Cardiac fibroblast (primary cell): ENCODE data around the gene EPS8L2.
A peak's percentile ranks its signal among the peaks of the same experiment; 100 is the strongest.

Source experiments
- DNase-seq, 2 donors: peaks; one replicate each; pipeline versions ENCODE4 v3.0.0 to v3.0.0-alpha.2; 2010; ENCODE audit warnings: low read depth in 2 of 2
- H3K4me3 ChIP-seq, 2 donors: replicated peaks in 1 of 2; 1 replicate in 1 of 2; 2 replicates in 1 of 2; pipeline ENCODE4 v1.5.1; 2011; ENCODE audit warnings: low read depth in 2 of 2, low read length in 2 of 2, mild to moderate bottlenecking in 2 of 2, moderate library complexity in 1 of 2
- CTCF ChIP-seq: IDR thresholded peaks from one replicate; pipeline ENCODE4 v1.5.1; 2011; ENCODE audit warnings: low read depth, mild to moderate bottlenecking, low read length, inconsistent platforms

EPS8L2 gene

GRCh38 chr11:697811-698311, 8.2 kb upstream of the EPS8L2 start:
- DNase-seq, result peak in 1 of 2 donors; percentile 62
- H3K4me3 ChIP-seq, result no peak overlapping the region
- no peak for TF ChIP-seq CTCF

DNA sequence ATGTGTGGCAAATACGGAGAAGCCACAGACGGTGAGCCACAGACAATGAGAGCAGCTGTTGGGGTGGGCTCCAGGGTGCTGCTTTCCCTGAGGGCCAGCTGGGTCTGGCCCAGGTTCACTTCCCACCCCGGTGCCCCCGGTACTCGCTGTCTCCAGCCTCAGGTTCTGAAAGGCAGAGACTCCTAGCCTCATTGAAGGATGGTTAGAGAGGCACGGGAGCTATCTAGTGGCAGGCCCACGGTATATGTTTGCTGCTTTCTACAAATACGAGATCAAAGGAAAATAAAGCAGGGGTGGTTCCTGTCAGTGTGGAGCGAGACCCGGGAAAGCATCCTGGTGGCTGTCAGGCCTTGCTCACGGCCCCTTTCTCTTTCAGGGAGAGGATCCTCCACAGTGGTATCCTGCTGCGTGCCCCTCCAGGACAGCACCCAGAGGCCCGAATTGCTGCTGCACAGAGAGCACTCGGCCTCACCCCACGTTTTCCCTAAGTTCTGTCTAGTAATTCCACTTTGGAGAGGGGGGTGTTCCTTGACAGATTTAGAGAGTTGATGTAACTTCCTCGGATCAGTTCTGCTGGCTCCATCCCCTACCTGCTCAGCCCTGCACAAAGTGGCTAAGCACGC, 7.4 kb upstream of the EPS8L2 start:
- no peak overlapping the region for H3K4me3 ChIP-seq
- TF ChIP-seq CTCF, result no peak
- no peak for DNase-seq

GRCh38 chr11:699116-699508, 6.9 kb upstream of the EPS8L2 start:
- no peak for TF ChIP-seq CTCF
- DNase-seq, result no peak

DNA sequence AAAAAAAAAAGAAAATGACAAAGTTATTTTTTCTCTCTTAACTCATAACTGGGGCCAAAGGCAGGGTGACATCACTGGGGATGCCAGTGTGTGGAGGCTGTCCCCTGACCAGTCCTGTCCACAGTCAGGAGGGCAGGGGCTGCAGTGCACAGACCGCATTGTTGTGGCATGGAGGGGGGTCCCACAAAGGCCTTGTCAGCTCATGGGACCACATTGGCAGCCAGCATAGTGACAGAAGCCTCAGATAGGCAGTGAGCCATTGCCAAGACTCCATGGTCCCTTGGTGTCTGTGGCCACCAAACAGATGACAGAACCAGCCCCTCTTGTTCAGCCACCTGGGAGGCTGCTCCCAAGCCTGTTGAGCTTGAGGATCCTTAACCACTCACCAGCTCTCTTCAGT, 6.3 kb upstream of the EPS8L2 start:
- DNase-seq, result no peak
- TF ChIP-seq CTCF, result no peak
- no peak overlapping the region for H3K4me3 ChIP-seq

More at GRCh38 chr11:699116-699508, 6.9 kb upstream of the EPS8L2 start:
- H3K4me3 ChIP-seq, result no peak overlapping the region

GRCh38 chr11:701741-702461, 4.1 kb upstream of the EPS8L2 start:
- H3K4me3 ChIP-seq, result no peak overlapping the region
- no peak for TF ChIP-seq CTCF
- no peak for DNase-seq

- no peak overlapping the region for H3K4me3 ChIP-seq
- TF ChIP-seq CTCF, result no peak
- no peak for DNase-seq
These were observed 3.3 kb upstream of the EPS8L2 start for GRCh38 chr11:702462-703461.
